Breast epithelium (tissue), 4 donors: ENCODE results near the gene RPUSD1. TPM values are rescaled to one million over a fixed set of nuclear protein-coding genes. Genes with fewer than 3 reads are reported as not detected.
A peak's percentile ranks its signal among the peaks of the same experiment; 100 is the strongest.
"Not testable (repeated sequence)": the region's sequence is repeated elsewhere in the genome, so short reads cannot be mapped to it uniquely, and the experiment has no call there.

Experiments
- DNase-seq, 2 donors: peaks; one replicate each; pipeline ENCODE4 v3.0.0-alpha.2; 2019; ENCODE audit warnings: low spot score in 2 of 2
- H3K27ac ChIP-seq, 2 donors: fragments of 200-600 bp; sonication (generic) in 1 of 2; one replicate each; pipeline ENCODE4 v1.5.1; 2016 to 2019; ENCODE audit warnings: mild to moderate bottlenecking in 1 of 2
- H3K27me3 ChIP-seq, 2 donors: fragments of 200-600 bp; sonication (generic) in 1 of 2; one replicate each; pipeline versions ENCODE4 v1.5.1 to v1.6.0; 2017 to 2019; ENCODE audit warnings: control low read depth in 1 of 2, mild to moderate bottlenecking in 1 of 2
- H3K36me3 ChIP-seq: fragments of 200-600 bp; one replicate; pipeline ENCODE4 v1.5.1; 2019
- H3K4me1 ChIP-seq, 2 donors: fragments of 200-600 bp; sonication (generic); one replicate each; pipeline ENCODE4 v1.5.1; 2016 to 2019; ENCODE audit warnings: control low read depth in 1 of 2
- H3K4me3 ChIP-seq, 3 donors: fragments of 200-600 bp; sonication (generic); 1 replicate in 2 of 3; 2 replicates in 1 of 3; pipeline ENCODE4 v1.5.1; 2016 to 2019; ENCODE audit warnings: mild to moderate bottlenecking in 3 of 3, moderate library complexity in 2 of 3
- H3K9me3 ChIP-seq, 2 donors: fragments of 200-600 bp; sonication (generic) in 1 of 2; one replicate each; pipeline ENCODE4 v1.5.1; 2016 to 2019; ENCODE audit warnings: control low read depth in 1 of 2
- CTCF ChIP-seq, 3 donors: fragments of 450-650 bp; IDR thresholded peaks; one replicate each; pipeline ENCODE4 v1.5.1; 2016 to 2017; ENCODE audit warnings: antibody characterized with exemption in 3 of 3, mild to moderate bottlenecking in 3 of 3, moderate library complexity in 3 of 3
- POLR2A ChIP-seq: fragments of 450-650 bp; IDR thresholded peaks from one replicate; pipeline ENCODE4 v1.6.1; 2016; ENCODE audit warnings: antibody characterized with exemption, mild to moderate bottlenecking, moderate library complexity
- POLR2AphosphoS5 ChIP-seq, 3 donors: sonication (generic); formaldehyde crosslinking; IDR thresholded peaks; one replicate each; pipeline ENCODE4 v1.6.1; 2017; ENCODE audit warnings: antibody characterized with exemption in 3 of 3
- intact Hi-C: fragments of 100-400 bp; cut with DNase I; formaldehyde crosslinking; loops from one replicate; pipeline ENCODE4 v1.15.1; 2023; ENCODE audit warnings: low total_unique reads
- total RNA-seq, 3 donors: library from RNA; depleted of rRNA; stranded (reverse); fragments of >200 nt; gene quantifications; one replicate each; pipeline ENCODE4 v1.1.0, GENCODE V29; 2016

The RPUSD1 gene
- 10 to 100 TPM; 13.1 to 18.4 (median 16.1) TPM for total RNA-seq

- no peak for DNase-seq
- Histone ChIP-seq H3K27ac (peak within 1 kb of the TSS; percentile 40 to 59), H3K27me3 (peaks cover 0 to 5% of the 10 kb centered on the region in 2 donors), H3K4me3 (peak within 1 kb of the TSS; percentile 76 to 99 (median 93)), H3K9me3 (no peaks in the 10 kb centered on the region), H3K36me3 (no peaks in the 10 kb centered on the region), H3K4me1 (peaks cover 5 to 11% of the 10 kb centered on the region in 2 donors)
- TF ChIP-seq CTCF (IDR thresholded peaks at IDR 0.05) (no peak), POLR2AphosphoS5 (IDR thresholded peaks at IDR 0.05) (no peak)
- intact Hi-C loops = no loop called here
These were observed at the start of gene RPUSD1 for GRCh38 chr16:787978-788398. RPUSD1 (minus strand) TSS chr16:788381; CDS start chr16:787737, 644 bp downstream.

GRCh38 chr16:836822-837221 is 48.6 kb upstream of the RPUSD1 start:
- DNase-seq, H3K4me3 ChIP-seq, intact Hi-C loops, H3K36me3 ChIP-seq, H3K4me1 ChIP-seq, H3K27ac ChIP-seq: not testable (repeated sequence)
- H3K27me3 ChIP-seq = peaks cover 0 to 58% of the 10 kb centered on the region in 2 donors
- peaks cover 37 to 38% of the 10 kb centered on the region in 2 donors for H3K9me3 ChIP-seq

GRCh38 chr16:836221-836620 is 48.0 kb upstream of the RPUSD1 start:
- no peak overlapping the region for H3K4me3 ChIP-seq
- intact Hi-C loops = no loop called here
- TF ChIP-seq CTCF (IDR thresholded peaks at IDR 0.05) (no peak), POLR2A (no peak), POLR2AphosphoS5 (IDR thresholded peaks at IDR 0.05) (no peak)
- no peaks in the 10 kb centered on the region for H3K4me1 ChIP-seq
- no peaks in the 10 kb centered on the region for H3K36me3 ChIP-seq
- no peak overlapping the region for H3K27ac ChIP-seq
- no peak for DNase-seq
- H3K9me3 ChIP-seq = peaks cover 37 to 38% of the 10 kb centered on the region in 2 donors
- H3K27me3 ChIP-seq = peaks cover 0 to 57% of the 10 kb centered on the region in 2 donors

- H3K9me3 ChIP-seq = peaks cover 37 to 38% of the 10 kb centered on the region in 2 donors
- H3K4me3 ChIP-seq = no peak overlapping the region
- intact Hi-C loops = no loop called here
- no peak for DNase-seq
- H3K4me1 ChIP-seq = no peaks in the 10 kb centered on the region
- H3K27me3 ChIP-seq = peaks cover 0 to 50% of the 10 kb centered on the region in 2 donors
- no peak overlapping the region for H3K27ac ChIP-seq
- no peaks in the 10 kb centered on the region for H3K36me3 ChIP-seq
- TF ChIP-seq POLR2AphosphoS5 (IDR thresholded peaks at IDR 0.05) = no peak
- no peak for TF ChIP-seq CTCF (IDR thresholded peaks at IDR 0.05)
- no peak for TF ChIP-seq POLR2A
These were observed 47.2 kb upstream of the RPUSD1 start for GRCh38 chr16:835373-835772.

- intact Hi-C loops = no loop called here
- no peak overlapping the region for H3K27ac ChIP-seq
- TF ChIP-seq CTCF (IDR thresholded peaks at IDR 0.05) (no peak), POLR2AphosphoS5 (IDR thresholded peaks at IDR 0.05) (no peak), POLR2A (no peak)
- H3K4me1 ChIP-seq = no peaks in the 10 kb centered on the region
- H3K4me3 ChIP-seq = no peak overlapping the region
- H3K36me3 ChIP-seq = no peaks in the 10 kb centered on the region
- peaks cover 0 to 33% of the 10 kb centered on the region in 2 donors for H3K27me3 ChIP-seq
- DNase-seq = no peak
- peaks cover 35 to 37% of the 10 kb centered on the region in 2 donors for H3K9me3 ChIP-seq
These were observed 45.2 kb upstream of the RPUSD1 start for GRCh38 chr16:833411-833810.
